Dermis blood vessel endothelial cell (primary cell): ENCODE results near the gene RAD51B. TPM values are rescaled to one million over a fixed set of nuclear protein-coding genes. Genes with fewer than 3 reads are reported as not detected.

Experiments used
- DNase-seq: peaks from one replicate; pipeline ENCODE4 v3.0.0; 2010
- total RNA-seq: library from RNA; depleted of rRNA; stranded (reverse); fragments of >200 nt; gene quantifications from 2 replicates; pipeline ENCODE4 v1.2.3, GENCODE V29; 2014

RAD51B gene
- total RNA-seq, 1 donor from 2014 or later, result 22.8 TPM

DNA sequence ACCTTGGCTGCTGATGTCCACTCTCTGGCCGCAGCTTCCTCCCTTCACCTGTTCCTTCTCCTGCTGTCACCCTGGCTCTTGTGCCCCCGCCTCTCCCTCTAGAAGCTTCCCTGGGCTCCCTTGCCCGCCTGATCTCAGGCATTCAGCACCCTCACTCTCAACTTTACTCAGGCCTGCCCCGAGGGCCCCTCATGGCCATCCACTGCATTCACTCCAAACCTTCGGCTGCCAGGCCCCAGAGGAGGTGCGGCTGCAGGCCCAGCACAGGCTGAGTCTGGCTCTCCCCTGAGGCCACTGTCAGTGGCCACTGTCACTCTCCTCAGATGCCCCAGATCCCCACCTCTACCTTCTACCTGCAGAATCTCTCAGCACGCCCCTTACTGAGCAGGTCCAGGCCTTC is 789.4 kb downstream of the RAD51B start:
- no peak for DNase-seq

GRCh38 chr14:68610251-68610793 is 790.7 kb downstream of the RAD51B start:
- no peak for DNase-seq

GRCh38 chr14:68611599-68611998 is 792.0 kb downstream of the RAD51B start:
- DNase-seq, result no peak

DNA sequence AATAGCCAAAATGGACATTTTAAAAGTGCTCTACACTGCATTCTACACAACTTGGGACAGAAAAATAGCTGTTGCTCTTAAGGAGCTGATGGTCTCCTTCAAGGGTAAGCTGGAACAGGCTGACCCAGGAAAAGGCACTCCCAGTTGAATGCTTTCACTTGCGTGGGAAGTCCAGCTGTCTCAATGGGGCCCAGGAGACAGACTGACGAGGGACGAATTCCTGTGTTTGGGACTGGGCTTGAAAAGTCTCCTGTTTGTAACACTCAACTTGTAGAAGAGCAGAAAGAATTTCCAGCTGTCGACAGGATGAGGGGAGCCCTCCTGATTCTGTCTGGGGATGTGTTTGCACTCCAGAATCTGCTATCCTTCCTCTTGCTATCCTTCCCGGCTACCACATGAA is 792.5 kb downstream of the RAD51B start:
- no peak for DNase-seq

DNA sequence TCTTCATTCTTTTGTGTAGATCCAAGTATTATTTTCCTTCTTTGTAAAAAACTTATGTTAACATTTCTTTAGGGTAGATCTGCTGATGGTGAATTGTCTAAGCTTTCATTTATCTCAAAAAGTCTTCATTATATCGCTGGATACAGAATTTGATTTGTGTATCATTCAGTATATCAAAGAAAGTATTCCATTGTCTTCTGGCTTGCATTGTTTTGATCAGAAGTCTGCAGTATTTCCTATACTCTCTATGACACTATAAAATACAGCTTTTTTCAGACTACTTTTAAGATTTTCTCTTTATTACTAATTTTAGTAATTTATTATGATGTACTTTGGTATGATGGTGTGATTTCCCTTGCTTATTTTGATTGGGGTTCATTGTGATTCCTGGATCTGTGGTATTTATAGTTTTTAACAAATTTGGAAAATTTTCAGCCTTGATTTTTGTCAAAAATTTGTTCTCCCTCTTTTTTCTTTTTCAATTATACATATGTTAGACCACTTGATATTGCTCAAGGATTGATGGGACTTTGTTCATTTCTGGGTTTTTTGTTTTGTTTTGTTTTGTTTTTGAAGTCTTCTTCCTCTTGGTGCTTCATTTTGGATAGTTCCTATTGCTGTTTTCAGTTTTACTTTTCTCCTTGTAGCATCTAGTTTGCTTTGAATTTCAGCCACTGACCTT is 796.8 kb downstream of the RAD51B start:
- peak; percentile 45 for DNase-seq

DNA sequence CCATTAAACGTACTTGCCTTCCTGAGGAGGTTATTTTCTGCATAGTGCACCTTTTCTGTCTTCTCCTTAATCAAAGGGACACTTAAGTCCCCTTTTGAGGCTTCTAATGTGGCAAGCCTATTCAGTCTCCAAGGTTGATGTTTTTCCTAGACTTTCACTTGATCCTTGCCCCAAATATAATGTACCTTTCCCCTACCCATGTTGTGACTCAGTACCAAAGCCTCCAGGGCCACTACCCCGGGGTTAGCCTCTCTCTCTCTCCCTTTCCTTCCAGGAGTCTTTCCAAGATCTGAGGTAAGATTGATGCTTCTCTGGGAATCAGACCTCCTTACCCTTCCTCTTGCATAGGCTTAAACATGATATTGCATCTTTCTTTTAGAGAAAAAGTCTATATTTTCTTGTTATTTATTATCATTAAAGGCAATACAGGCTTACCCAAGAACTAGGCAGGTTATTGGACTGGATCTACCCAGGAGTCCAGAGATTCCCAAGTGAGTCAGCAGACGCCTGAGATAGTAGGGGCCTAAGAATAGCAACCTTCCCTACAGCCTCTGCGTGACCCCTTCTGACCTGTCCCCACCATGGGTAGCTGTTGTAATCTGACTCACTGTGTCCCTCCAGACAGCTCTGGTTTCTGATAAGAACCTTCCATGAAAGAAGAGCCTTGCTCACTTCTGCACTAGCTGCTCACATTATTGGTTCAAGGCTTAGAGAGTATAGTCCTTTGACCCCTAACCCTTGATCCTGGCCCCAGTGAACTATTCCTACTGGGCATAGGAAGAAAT is 800.4 kb downstream of the RAD51B start:
- no peak for DNase-seq

DNA sequence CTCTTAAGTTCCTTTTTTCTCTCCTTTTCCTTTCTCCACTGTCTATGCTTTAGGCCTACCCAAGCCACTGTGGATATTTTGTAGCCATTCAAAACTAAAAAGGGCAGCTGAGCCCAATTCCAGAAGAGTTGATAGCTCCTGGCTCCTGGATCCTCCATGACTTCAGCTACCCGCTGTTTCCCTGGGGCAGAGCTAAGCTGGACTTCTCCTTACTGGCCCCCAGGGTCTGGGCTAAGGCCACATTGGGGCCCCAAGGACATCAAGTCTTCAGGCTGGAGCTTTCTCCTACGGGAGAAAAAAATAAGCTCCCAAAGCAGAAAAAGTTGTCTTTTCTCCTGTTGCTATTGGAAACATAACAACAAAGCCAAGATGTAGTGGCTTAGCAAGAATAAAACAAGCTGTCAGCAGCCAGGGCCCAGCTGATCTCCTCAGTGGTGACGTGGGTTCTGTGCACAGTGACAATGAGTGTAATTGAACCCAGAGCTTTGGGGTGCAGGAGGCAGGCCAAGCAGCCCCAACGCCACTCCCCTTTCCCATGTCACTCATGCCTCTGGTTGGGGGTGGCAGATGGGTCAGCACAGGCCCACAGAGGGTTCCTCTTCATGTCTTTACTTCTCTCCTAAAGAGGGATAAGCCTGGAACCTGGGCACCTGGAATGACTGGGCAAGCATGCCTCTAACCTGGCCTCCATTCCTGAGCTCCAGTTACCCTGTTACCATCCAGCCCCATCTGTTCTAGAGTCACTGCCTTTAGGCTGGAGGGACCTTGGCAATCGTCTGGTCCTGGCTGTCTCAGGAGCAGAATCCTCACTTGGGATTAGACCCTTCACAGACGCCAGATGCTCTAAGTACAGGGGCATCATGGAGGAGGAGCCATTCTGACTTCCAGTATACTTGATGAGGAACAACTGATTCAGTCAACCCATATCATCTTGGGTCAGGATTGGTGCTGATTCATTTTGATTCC is 802.1 kb downstream of the RAD51B start:
- peak; percentile 27 for DNase-seq

DNA sequence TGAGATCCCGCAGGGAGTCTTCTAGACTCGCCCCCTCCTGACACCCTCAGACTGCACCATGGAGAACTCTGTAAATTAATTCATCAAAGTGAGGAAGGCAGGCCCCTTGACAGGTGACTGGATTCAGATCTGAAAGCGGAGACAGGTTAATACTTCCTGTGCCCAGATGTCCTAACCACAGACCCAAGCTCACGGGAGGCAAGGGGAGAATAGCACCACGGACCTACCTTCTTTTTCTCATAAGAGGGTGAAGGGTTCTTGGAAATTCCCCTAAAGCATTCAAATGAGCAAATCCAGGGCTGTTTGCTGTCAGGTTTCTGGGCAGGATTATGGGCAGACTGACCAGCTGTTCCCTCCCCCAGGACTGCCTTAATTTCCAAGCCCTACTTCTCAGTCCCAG is 803.3 kb downstream of the RAD51B start:
- DNase-seq, result no peak

DNA sequence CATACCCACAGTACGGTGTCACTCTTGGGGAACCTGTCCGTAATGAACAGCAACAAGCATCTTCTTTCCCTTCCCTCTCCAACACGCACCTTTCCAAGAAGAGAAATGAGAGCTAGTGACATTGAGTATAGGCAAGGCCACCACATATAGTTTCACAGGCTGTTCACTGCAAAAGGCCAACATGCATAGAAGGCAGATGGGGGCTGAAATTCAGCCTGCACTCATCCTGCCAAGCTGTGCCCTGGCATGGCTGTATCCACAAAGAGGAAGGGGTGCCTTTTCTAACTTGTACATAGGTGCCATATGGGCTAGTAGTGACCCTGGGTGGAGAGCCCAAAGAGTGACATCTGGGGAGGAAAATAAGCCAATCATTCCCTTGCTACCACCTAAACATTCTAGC is 803.7 kb downstream of the RAD51B start:
- DNase-seq, result no peak

DNA sequence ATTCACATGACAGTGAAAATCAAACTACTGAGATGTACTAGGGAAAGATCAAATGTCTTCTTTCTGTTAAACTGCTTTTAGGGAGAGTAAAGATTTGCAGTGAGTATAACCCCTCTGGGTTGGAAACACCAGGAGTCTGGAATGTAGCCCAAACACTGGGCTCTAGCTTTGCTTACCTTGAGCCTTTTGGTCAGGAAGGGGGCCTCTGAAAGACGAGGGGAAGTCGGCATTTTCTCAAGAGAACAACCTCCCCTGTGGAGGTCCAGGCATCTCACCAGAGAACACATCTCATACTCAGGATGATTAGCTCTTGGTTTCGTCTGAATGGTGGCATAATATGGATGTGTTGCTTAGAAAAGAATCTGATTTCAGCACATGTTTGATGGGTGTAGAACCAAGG is 804.2 kb downstream of the RAD51B start:
- no peak for DNase-seq

- no peak for DNase-seq
Measured at GRCh38 chr14:68624541-68625220, 805.1 kb downstream of the RAD51B start.

DNA sequence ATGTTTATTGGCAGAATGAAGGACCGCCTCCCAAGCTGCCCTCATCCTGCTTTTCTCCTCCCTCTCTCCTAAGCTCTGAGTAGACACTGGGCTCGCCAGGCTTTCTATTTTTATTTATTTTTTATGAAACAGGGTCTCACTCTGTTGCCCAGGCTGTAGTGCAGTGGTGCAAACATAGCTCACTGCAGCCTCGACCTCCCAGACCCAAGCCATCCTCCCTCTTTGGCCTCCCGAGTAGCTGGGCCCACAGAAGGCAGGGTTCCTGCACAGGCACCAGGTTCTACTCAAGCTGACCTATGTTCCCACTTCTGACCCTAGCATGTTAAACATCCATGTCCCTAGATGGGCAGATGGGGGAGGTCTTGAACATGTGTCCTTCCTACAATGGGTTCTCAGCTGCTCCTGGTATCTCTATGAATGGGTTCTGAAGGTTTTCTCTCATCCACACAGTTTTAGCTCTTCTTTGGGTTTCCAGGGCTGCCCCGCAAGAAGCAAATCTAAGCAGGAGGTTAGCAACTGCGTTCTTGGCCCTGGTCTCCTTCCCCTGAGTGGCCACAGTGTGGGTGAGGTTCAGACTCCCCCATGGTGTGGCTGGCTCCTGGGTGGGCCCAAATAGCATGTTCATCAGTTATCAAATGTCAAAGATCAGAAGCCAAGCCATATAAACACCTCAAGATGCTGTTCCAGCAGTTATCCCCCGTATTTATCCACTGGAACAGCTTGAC is 805.9 kb downstream of the RAD51B start:
- DNase-seq, result no peak

GRCh38 chr14:68626386-68626785 is 806.8 kb downstream of the RAD51B start:
- DNase-seq, result no peak

DNA sequence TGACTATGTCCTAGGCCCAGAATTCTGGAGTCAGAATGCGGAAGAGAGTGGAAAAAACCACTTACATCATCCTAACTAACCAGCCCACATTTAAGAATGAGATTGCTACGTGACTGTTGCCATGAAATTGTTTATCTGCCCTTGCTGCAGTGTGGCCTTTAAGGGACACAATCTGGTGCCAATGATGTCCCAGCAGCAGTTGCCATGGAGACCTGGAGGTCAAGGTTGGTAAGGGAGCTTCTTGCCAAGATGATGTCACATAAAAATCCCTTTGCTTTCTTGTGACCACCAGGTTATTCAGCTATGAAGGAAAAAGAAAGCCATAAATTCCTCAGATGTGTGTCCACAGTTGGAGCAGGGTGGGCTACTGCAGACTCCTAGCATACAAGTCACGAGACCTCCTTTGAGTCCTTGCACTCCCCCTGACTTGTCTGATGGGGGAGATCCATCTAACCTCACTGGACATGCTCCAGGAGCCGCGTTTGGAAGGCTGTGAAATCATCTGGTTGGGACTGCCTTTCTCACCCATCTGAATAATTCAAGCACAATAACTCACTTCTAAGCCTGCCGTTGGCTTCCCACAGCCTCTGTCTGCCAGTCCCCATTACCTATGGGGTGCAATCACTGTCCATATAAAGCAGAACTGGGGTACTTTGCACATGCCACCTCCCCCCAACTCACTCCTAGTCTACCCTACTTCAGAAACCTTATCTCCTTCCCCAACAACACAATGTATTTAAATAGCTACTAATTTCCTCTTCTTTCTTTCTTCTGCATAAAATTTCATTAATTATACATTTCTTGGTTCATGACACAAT is 807.7 kb downstream of the RAD51B start:
- no peak for DNase-seq

- no peak for DNase-seq
Measured at GRCh38 chr14:68627868-68628604, 808.5 kb downstream of the RAD51B start.

GRCh38 chr14:68628605-68629310 is 809.2 kb downstream of the RAD51B start:
- no peak for DNase-seq

DNA sequence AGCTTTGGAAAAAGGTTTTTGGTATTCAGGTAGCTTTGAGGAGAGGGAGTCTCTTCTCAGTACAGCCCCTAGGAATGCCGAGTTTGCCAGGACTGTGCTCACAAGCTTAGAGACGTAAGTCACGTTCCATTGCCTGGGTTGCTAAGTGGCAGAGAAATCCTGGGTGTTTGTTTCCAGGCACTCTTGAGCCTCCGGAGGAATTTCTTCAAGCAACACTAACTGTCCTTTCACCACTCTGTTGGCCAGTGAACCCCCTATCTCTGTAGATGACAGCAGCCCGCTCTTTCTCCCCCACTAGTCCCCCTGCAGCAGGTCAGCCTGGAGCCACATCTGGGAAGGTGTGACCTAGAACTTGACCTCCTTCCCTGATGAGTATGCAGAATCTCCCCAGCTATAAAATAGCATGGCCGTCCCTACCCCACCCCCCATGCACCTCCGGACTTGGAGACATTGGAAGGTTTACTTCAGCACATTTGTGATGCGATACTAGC is 810.5 kb downstream of the RAD51B start:
- no peak for DNase-seq

GRCh38 chr14:68630611-68631393 is 811.2 kb downstream of the RAD51B start:
- DNase-seq, result peak; percentile 28
